WTC11 (cell line): ENCODE data around the gene CAMK2D. TPM values are rescaled to one million over a fixed set of nuclear protein-coding genes. Genes with fewer than 3 reads are reported as not detected.

Experiments used
- ATAC-seq: fragments of 200-7000 bp; cut with Tn5 transposase; 2 replicates; pipeline ENCODE4 v1.10.0; 2021; ENCODE audit warnings: mild to moderate bottlenecking, moderate library complexity
- CTCF ChIA-PET: fragments of 300-600 bp; sonication (Branson Sonifier 250); formaldehyde crosslinking; loops from one replicate; lab custom pipeline; 2021; ENCODE audit warnings: antibody characterized with exemption; lab: Charles Lee
- POLR2A ChIA-PET: fragments of 350-600 bp; sonication (Branson Sonifier 250); formaldehyde crosslinking; loops from one replicate; lab custom pipeline; 2021; ENCODE audit warnings: antibody characterized with exemption; lab: Charles Lee
- DNase-seq: peaks from one replicate; pipeline ENCODE4 v3.0.0; 2021; ENCODE audit warnings: low spot score
- H3K27ac Mint-ChIP-seq: 2 replicates; pipeline ENCODE4 v1.8.0; 2021; ENCODE audit warnings: mixed read lengths
- H3K27me3 Mint-ChIP-seq: 2 replicates; pipeline ENCODE4 v1.8.0; 2021; ENCODE audit warnings: low read depth, mild to moderate bottlenecking, moderate library complexity, mixed read lengths
- H3K36me3 Mint-ChIP-seq: 2 replicates; pipeline ENCODE4 v1.8.0; 2021; ENCODE audit warnings: mixed read lengths
- H3K4me1 Mint-ChIP-seq: 2 replicates; pipeline ENCODE4 v1.8.0; 2022; ENCODE audit warnings: mixed read lengths
- H3K4me3 Mint-ChIP-seq: 2 replicates; pipeline ENCODE4 v1.8.0; 2021; ENCODE audit warnings: mild to moderate bottlenecking, moderate library complexity, mixed read lengths
- H3K9me3 Mint-ChIP-seq: 2 replicates; pipeline ENCODE4 v1.8.0; 2021; ENCODE audit warnings: mixed read lengths
- ATF1 ChIP-seq: sonication (generic); formaldehyde crosslinking; IDR thresholded peaks from 2 replicates; pipeline ENCODE4 v1.8.1; 2023; ENCODE audit warnings: mild to moderate bottlenecking, moderate library complexity, missing genetic modification reagents
- CREB1 ChIP-seq: sonication (generic); formaldehyde crosslinking; IDR thresholded peaks from 2 replicates; pipeline ENCODE4 v1.8.0; 2023; ENCODE audit warnings: mild to moderate bottlenecking, missing genetic modification reagents
- FOXK1 ChIP-seq: sonication (generic); formaldehyde crosslinking; IDR thresholded peaks from 2 replicates; pipeline ENCODE4 v1.8.0; 2022; ENCODE audit warnings: mild to moderate bottlenecking, moderate library complexity, missing genetic modification reagents
- FOXP4 ChIP-seq: sonication (generic); formaldehyde crosslinking; IDR thresholded peaks from 2 replicates; pipeline ENCODE4 v1.8.0; 2022; ENCODE audit warnings: mild to moderate bottlenecking, missing genetic modification reagents
- JAZF1 ChIP-seq: fragments of 250-450 bp; sonication (Bioruptor Pico); IDR thresholded peaks from 2 replicates; pipeline ENCODE4 v1.9.0; 2021; ENCODE audit warnings: moderate library complexity, mild to moderate bottlenecking, inconsistent platforms
- MYBL2 ChIP-seq: sonication (generic); formaldehyde crosslinking; IDR thresholded peaks from 2 replicates; pipeline ENCODE4 v1.8.1; 2023; ENCODE audit warnings: mild to moderate bottlenecking, moderate library complexity, missing genetic modification reagents
- NFE2L1 ChIP-seq: sonication (generic); formaldehyde crosslinking; IDR thresholded peaks from 2 replicates; pipeline ENCODE4 v1.8.1; 2023; ENCODE audit warnings: missing genetic modification reagents
- NR1H2 ChIP-seq: sonication (generic); formaldehyde crosslinking; IDR thresholded peaks from 2 replicates; pipeline ENCODE4 v1.9.0; 2021; ENCODE audit warnings: mild to moderate bottlenecking, moderate library complexity, missing genetic modification reagents
- OVOL2 ChIP-seq: fragments of 250-450 bp; sonication (Bioruptor Pico); IDR thresholded peaks from 2 replicates; pipeline ENCODE4 v1.9.0; 2021; ENCODE audit warnings: mild to moderate bottlenecking, borderline replicate concordance
- SMAD3 ChIP-seq: sonication (generic); formaldehyde crosslinking; IDR thresholded peaks from 2 replicates; pipeline ENCODE4 v1.8.0; 2022; ENCODE audit warnings: missing genetic modification reagents, mild to moderate bottlenecking, borderline replicate concordance
- SP1 ChIP-seq: sonication (generic); formaldehyde crosslinking; conservative IDR thresholded peaks from 2 replicates; pipeline ENCODE4 v1.8.1; 2022; ENCODE audit warnings: missing genetic modification reagents
- USF1 ChIP-seq: sonication (generic); formaldehyde crosslinking; IDR thresholded peaks from 2 replicates; pipeline ENCODE4 v1.8.0; 2022; ENCODE audit warnings: mild to moderate bottlenecking, missing genetic modification reagents
- ZNF121 ChIP-seq: sonication (generic); formaldehyde crosslinking; IDR thresholded peaks from 2 replicates; pipeline ENCODE4 v1.8.0; 2023; ENCODE audit warnings: missing genetic modification reagents
- ZNF219 ChIP-seq: sonication (generic); formaldehyde crosslinking; IDR thresholded peaks from 2 replicates; pipeline ENCODE4 v1.8.0; 2023; ENCODE audit warnings: missing genetic modification reagents, mild to moderate bottlenecking, borderline replicate concordance
- ZNF396 ChIP-seq: fragments of 250-450 bp; sonication (Bioruptor Pico); IDR thresholded peaks from 2 replicates; pipeline ENCODE4 v1.8.0; 2021; ENCODE audit warnings: mild to moderate bottlenecking, moderate library complexity, borderline replicate concordance
- total RNA-seq: library from RNA; stranded (reverse); gene quantifications from 3 replicates; pipeline ENCODE4 v1.2.3, GENCODE V29; 2021
- TF ChIP-seq, protein P1 (sequence below): sonication (generic); formaldehyde crosslinking; IDR thresholded peaks from 2 replicates; pipeline ENCODE4 v1.8.1; 2023; ENCODE audit warnings: mild to moderate bottlenecking, missing genetic modification reagents, moderate library complexity
- TF ChIP-seq, protein P2 (sequence below): sonication (generic); formaldehyde crosslinking; IDR thresholded peaks from 2 replicates; pipeline ENCODE4 v1.8.1; 2022; ENCODE audit warnings: low read depth, mild to moderate bottlenecking, moderate library complexity, missing genetic modification reagents, borderline replicate concordance
- TF ChIP-seq, protein P3 (sequence below): sonication (generic); formaldehyde crosslinking; IDR thresholded peaks from 2 replicates; pipeline ENCODE4 v1.8.0; 2023; ENCODE audit warnings: mild to moderate bottlenecking, missing genetic modification reagents
- TF ChIP-seq, protein P4 (sequence below): sonication (generic); formaldehyde crosslinking; IDR thresholded peaks from 2 replicates; pipeline ENCODE4 v1.8.0; 2022; ENCODE audit warnings: mild to moderate bottlenecking, missing genetic modification reagents

CAMK2D gene
- total RNA-seq, 1 experiment from 2014 or later: 16.5 TPM

DNA sequence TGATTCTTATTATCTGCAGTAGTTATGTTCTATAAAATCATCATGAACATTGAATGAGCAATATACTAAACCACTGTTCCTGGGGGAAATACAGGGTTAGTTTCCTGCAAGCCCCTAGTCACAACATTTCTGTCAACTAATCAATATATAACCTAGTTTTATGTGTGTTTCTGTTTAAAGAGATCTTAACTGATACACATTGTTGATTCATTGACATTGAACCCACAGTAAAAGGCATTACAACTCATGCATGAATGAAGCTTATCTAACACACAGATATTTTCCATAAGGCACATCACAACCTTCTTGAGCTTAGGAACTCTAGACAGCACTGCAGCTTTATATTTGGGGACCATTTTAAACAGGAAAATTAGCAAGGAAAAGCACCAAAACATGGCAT is 134.2 kb downstream of the CAMK2D start (continued):
- TF ChIP-seq FOXP4 (CRISPR knock-in tag): no peak
- TF ChIP-seq, protein P1, sequence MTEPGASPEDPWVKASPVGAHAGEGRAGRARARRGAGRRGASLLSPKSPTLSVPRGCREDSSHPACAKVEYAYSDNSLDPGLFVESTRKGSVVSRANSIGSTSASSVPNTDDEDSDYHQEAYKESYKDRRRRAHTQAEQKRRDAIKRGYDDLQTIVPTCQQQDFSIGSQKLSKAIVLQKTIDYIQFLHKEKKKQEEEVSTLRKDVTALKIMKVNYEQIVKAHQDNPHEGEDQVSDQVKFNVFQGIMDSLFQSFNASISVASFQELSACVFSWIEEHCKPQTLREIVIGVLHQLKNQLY (CRISPR knock-in tag): no peak
- TF ChIP-seq ZNF396 (CRISPR knock-in tag): no peak
- TF ChIP-seq SMAD3 (CRISPR knock-in tag): no peak
- TF ChIP-seq, protein P2, sequence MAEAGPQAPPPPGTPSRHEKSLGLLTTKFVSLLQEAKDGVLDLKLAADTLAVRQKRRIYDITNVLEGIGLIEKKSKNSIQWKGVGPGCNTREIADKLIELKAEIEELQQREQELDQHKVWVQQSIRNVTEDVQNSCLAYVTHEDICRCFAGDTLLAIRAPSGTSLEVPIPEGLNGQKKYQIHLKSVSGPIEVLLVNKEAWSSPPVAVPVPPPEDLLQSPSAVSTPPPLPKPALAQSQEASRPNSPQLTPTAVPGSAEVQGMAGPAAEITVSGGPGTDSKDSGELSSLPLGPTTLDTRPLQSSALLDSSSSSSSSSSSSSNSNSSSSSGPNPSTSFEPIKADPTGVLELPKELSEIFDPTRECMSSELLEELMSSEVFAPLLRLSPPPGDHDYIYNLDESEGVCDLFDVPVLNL (CRISPR knock-in tag): no peak
- TF ChIP-seq, protein P3, sequence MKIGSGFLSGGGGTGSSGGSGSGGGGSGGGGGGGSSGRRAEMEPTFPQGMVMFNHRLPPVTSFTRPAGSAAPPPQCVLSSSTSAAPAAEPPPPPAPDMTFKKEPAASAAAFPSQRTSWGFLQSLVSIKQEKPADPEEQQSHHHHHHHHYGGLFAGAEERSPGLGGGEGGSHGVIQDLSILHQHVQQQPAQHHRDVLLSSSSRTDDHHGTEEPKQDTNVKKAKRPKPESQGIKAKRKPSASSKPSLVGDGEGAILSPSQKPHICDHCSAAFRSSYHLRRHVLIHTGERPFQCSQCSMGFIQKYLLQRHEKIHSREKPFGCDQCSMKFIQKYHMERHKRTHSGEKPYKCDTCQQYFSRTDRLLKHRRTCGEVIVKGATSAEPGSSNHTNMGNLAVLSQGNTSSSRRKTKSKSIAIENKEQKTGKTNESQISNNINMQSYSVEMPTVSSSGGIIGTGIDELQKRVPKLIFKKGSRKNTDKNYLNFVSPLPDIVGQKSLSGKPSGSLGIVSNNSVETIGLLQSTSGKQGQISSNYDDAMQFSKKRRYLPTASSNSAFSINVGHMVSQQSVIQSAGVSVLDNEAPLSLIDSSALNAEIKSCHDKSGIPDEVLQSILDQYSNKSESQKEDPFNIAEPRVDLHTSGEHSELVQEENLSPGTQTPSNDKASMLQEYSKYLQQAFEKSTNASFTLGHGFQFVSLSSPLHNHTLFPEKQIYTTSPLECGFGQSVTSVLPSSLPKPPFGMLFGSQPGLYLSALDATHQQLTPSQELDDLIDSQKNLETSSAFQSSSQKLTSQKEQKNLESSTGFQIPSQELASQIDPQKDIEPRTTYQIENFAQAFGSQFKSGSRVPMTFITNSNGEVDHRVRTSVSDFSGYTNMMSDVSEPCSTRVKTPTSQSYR (CRISPR knock-in tag): no peak
- no peak for TF ChIP-seq NR1H2 (CRISPR knock-in tag)
- no peak for TF ChIP-seq SP1 (CRISPR knock-in tag)

GRCh38 chr4:113625902-113626301 is 135.6 kb downstream of the CAMK2D start:
- POLR2A ChIA-PET: no interaction called here
- Mint-ChIP-seq H3K36me3 (no peaks in the 10 kb centered on the region), H3K9me3 (no peaks in the 10 kb centered on the region), H3K27ac (no peak overlapping the region), H3K4me1 (0 out of 2 replicates have a peak, but pooled peaks cover 5% of the 10 kb centered on the region), H3K4me3 (no peak overlapping the region), H3K27me3 (no peaks in the 10 kb centered on the region)
- no peak for DNase-seq
- CTCF ChIA-PET: no interaction called here
- TF ChIP-seq FOXK1: no peak
- TF ChIP-seq JAZF1 (CRISPR knock-in tag): no peak
- no peak for TF ChIP-seq OVOL2
- no peak for ATAC-seq

- ChIA-PET CTCF (no interaction called here), POLR2A (no interaction called here)
- DNase-seq (no peak), ATAC-seq (no peak)
- H3K36me3 Mint-ChIP-seq: no peaks in the 10 kb centered on the region
- 0 out of 2 replicates have a peak, but pooled peaks cover 5% of the 10 kb centered on the region for H3K4me1 Mint-ChIP-seq
- no peak overlapping the region for H3K27ac Mint-ChIP-seq
- no peaks in the 10 kb centered on the region for H3K27me3 Mint-ChIP-seq
- H3K9me3 Mint-ChIP-seq: no peaks in the 10 kb centered on the region
- no peak overlapping the region for H3K4me3 Mint-ChIP-seq
- TF ChIP-seq JAZF1 (CRISPR knock-in tag) (no peak), OVOL2 (no peak), CREB1 (CRISPR knock-in tag) (no peak), ZNF219 (no peak), MYBL2 (CRISPR knock-in tag) (no peak), USF1 (CRISPR knock-in tag) (no peak), ATF1 (CRISPR knock-in tag) (no peak), NFE2L1 (no peak), FOXK1 (no peak), ZNF121 (CRISPR knock-in tag) (no peak)
- TF ChIP-seq, protein P2 (CRISPR knock-in tag): no peak
- TF ChIP-seq, protein P4, sequence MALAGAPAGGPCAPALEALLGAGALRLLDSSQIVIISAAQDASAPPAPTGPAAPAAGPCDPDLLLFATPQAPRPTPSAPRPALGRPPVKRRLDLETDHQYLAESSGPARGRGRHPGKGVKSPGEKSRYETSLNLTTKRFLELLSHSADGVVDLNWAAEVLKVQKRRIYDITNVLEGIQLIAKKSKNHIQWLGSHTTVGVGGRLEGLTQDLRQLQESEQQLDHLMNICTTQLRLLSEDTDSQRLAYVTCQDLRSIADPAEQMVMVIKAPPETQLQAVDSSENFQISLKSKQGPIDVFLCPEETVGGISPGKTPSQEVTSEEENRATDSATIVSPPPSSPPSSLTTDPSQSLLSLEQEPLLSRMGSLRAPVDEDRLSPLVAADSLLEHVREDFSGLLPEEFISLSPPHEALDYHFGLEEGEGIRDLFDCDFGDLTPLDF (CRISPR knock-in tag): no peak
Measured at GRCh38 chr4:113623274-113623894, 138.2 kb downstream of the CAMK2D start.
